NK-92 (cell line): ENCODE measurements around the gene TMPRSS2.

Experiments used
- DNase-seq: peaks from one replicate; lab custom pipeline; 2025; ENCODE audit not compliant: unreplicated experiment; lab: John Stamatoyannopoulos, UW

Gene TMPRSS2

DNA sequence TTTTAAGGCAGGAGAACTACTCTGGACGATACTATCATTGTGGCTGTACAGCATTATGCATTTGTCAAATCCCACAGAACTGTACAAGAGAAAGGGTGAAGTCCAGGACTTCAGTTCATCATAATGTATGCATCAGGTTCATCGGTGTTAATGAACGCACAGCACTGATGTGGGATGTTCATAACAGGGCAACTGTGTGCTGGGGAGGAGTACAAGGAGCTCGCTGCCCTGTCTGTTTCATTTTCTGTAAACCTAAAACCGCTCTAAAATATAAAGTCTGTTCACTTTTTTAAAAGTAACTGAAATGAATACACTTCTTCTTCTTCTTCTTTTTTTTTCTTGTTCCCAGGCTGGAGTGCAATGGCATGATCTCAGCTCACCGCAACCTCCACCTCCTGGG is 25.0 kb downstream of the TMPRSS2 start:
- no peak for DNase-seq

DNA sequence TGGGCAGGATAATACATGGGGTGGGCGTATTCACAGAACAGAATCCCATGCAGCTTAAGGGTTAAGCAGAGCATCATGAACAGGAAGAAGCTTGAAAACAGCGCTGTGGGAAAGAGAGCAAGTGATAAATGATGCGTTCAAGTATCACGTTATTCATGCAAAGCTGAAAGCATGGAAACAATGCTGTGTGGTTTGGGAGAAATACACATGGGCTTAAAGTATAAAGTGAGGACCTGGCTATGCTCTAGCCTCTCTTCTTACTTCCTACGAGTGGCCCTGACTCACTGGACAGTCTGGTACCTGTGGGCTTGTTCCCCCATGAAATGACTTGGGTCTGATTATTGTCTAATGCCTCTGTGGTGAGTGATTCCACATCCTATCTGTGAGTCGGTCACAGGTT is 25.7 kb downstream of the TMPRSS2 start:
- no peak for DNase-seq

DNA sequence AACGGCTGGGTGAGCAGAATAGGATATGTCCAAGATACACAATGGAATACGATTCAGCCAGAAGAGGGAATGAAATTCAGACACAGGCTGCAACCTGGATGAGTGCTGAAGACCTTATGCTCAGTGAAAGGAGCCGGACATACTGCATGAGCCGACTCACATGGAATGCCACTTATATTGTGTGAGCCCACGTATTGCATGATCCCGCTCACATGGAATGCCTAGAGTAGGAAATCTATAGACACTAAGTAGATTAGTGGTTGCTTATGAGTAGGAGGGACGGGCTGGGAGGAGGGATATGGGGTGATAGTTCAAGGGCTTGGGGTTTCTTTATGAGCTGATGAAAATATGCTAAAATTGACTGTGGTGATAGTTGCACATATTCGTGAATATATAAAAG is 26.8 kb downstream of the TMPRSS2 start:
- no peak for DNase-seq

DNA sequence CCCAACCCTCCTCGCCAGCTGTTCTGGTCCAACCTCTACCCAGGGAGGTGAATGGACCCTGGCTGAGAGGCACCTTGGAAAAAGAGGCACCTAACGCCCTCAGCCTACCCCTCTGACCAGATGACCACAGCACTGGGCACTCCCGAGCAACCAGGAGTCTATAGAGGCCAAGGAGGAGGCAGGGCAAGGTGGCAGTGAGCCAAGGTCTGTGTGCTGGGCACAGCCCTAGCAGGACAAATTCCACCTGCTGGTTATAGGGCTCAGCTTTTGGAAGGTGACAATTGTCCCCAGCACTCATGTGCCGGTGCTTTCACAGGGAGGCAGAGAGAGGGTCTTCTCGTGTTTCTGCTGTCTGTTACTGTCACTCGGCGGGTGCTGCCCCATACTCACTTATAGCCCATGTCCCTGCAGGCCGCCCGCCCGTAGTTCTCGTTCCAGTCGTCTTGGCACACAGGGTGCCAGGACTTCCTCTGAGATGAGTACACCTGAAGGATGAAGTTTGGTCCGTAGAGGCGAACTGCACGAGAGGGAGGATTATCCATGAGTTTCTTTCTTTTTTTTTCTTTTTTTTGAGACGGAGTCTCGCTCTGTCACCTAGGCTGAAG is 27.8 kb downstream of the TMPRSS2 start:
- no peak for DNase-seq

DNA sequence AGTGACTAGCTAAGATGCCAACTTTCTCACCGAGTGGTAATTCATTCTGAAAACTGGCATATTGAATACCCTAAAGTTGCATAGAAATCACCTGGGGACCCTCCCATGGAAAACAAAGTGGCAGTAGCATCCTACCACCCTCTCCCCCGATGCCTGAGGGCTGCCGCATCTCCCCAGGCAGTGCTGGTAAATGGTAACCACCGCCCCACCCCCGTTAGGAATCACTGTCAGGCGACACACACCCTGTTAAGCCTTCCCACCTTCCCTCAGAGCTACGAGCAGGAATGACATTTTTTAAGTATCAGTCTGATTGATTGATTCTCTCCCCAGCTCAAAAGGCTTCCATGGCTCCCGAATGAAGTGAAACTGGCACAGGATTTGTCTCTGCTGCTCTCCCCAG is 28.3 kb downstream of the TMPRSS2 start:
- DNase-seq = no peak

DNA sequence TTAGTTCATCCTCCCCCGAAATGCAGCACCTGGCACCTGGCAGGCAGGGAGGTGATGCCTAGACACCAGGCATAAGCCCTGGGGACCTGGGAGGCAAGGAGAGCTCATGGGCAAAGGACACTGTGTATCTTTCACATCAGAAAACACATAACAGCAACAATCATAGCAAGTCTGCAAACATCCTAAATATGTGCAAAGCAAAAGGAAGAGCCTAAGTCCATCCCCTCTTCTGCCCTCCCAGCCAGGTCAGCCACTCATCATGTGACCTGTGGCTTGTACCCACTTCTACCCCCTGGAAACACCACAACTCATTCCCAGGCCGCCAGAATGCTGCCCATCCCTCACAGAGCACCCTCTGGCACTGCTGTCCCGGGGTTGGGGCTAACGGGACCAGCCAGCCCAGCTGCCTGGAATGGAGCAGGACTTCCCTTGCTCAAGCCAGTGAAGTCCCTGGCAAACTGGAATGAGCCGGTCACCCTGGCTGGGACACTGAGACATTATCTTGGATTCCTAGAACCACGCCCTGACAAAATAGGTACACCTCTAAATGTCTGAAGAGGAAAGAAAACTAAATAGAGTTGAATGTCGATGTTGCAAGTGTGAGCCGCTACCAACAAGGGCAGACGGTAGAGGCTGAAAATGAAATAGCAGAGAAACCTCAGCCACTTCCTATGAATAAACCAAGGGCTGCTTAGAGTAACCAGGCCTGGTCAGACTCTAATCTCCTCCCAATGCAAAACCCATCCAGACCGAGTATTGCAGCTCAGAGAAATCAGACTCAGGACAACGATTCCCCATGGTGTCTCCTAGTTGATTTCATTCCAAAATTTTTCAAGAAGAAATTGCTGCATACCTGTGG is 29.4 kb downstream of the TMPRSS2 start:
- no peak for DNase-seq

DNA sequence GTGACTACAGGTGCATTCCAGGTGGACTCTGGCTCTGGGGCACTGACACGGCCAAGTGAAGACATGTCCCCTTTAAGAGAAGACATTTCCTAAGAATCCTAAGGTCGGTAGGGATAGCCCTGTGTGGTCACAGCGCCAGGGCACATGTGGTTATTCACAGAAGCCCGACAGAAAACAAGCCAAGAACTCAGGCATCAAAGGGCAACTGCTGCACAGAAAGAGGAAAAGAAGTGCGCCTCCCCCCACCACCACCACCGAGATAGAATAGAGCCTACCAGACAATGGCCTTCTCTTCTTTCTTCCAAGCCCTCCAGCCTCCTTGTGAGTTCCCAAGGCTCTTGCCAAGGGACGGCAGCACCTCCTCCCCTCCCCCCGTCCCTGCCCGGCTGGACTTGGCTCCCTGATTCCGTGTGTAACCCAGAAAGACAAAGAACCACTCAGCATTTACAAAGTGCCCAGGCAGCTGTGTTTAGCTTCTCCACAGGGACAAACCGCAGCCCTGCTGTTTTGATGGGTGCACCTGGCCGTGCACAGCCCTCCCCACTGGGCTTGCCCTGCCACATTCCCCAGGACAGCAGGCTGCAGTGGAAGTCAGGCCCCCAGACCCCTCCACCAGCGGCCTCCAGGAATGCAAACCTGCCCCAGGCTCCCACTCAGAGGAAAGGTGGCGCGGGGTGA is 30.2 kb downstream of the TMPRSS2 start:
- DNase-seq = no peak

DNA sequence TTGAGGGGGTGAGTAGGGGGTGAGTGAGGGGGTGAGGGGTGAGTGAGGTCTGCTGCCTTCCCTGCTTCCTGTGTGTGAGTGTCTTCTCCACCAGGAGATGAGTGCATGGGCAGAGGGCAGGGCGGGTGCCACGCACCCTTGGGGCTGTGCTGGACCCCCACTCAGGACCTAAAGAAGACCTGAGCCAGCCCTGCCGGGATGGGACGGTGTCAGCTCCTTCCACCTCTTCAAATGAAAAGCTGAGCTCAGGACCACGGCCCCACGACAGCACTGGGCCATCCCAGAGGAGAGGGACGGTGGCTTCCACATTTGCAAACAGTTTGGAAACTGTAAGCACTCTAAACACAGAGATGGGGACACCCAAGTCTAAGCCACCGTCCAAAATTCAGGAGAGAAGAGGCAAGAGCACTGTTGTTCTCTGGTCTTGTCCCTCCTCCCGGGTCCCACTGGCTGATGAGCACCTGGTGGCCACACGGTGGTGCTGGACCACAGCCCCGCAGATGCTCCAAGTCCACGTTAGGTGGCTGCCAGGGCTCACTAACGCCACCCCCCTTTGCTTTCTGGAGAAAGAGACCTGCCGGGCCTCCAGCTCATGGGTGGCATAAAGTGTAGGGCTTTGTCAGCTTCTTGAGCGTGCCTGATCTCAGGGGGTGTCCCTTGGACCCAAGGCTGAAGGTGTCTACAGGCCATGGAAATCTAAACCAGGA is 32.1 kb downstream of the TMPRSS2 start:
- DNase-seq = no peak

DNA sequence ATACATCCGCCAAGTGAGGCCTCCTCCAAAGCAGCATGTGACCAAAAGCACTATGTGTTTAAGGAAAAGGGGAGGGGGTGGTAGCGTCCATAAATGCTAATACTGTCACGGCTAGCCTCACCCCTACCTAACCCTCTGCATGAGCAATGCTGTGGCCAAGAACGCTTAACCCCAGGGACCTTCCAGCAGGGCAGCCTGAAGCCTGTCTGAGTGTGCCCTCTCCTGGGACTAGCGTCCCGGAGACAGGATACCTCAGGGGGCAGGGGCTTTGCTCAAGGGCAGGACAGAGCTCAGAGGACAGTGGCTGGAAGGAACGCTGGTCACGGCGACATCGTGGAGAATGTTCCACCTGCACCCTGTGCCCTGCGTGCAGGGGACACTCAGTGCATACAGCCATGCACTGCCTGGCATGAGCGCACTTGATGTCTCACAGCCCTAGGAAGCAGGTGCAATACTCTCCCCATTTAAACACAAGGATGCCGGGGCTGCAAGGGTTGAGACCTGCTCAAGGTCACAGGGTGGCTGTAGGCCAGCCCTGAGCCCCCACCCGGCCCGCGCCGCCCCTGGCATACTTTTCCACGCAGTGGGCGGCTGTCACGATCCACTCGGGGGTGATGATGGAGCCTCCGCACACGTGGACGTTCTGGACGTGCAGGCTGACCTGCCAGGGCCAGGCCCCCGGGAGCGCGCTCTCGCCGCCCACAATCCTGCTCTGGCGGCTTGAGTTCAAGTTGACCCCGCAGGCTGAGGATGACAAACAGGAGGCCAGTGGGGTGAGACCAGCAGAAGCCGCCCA is 35.0 kb downstream of the TMPRSS2 start:
- no peak for DNase-seq

DNA sequence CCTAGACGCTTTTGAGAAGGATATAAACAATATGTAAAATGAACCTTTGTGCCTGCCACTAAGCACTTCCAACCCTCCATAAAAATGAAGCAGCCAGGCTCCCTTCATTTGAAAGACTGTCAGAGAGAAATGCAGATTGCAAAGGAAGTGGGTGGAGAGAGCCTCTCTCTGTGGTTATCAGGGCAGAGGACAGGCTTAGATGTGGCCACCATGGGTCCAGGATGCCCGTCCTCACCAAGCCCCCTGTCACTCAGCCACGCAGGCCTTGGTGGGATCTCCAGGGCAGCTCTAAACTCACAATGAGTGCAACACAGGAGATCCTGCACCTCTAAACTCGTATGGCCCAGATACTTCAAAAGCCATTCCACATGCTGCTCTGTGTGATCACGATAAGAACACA is 37.9 kb downstream of the TMPRSS2 start:
- no peak for DNase-seq

DNA sequence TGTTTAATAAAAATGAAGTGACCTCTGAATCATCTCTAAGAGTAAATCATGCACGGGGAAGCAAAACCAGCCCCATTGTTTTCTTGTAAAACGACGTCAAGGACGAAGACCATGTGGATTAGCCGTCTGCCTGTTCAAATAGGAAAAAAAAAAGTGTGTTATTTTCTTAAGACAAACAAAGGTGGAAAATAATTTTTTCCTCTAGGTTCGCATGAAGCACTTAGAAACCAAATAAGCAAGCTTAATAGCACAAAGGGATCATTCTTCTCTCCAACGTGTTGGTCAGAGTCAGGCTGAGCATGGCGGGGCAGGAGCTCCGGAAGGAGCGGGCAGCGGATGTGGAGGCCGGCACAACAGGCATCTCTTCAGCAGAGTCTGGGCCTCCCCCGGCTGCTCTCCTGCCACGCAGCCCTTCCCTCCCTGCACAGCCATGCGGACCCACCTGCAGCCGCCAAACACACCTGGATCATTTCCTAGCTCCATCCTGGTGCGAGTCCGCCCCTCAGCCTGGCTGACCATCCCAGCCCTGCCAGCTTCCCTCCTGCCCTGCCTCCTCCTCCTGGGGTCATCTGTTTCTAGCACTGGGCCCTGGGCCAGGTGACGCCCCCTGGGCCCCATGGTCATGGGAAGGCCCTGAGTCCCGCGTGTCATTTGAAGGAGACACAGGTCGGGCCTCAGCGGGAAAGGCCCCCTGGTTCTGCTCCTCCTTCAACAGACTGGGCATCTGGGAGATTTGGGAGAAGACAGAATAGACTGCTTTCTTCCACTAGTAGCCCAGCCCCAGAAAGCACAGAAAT is 41.7 kb downstream of the TMPRSS2 start:
- DNase-seq = no peak

DNA sequence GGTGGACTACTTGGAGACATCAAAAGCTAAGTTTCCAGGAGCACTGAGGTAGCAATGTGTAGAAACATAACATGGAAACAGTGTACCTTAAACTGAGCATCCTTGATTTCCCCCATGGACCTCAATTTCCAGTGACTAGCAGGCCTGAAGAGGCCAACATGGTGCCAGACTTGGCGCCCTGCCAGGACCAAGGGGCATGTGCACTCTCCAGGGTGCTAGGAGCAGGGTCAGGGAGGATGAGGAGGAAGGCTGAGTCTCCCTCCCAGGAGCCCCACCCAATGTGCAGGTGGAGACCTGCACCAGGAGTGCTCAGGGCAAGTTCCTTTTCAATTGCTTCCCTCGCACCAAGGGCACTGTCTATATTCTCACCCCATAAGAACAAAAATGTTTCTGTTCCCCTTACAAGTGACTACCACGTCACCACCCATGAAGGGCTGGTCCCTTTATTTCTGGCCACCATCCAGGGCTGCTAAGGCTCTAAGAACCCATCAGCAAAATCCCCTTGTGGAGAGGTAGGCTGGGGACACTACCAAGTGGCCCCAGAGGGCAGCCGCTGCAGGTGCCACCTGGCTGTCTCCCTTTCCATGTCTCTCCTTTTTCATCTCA is 42.7 kb downstream of the TMPRSS2 start:
- DNase-seq = no peak

DNA sequence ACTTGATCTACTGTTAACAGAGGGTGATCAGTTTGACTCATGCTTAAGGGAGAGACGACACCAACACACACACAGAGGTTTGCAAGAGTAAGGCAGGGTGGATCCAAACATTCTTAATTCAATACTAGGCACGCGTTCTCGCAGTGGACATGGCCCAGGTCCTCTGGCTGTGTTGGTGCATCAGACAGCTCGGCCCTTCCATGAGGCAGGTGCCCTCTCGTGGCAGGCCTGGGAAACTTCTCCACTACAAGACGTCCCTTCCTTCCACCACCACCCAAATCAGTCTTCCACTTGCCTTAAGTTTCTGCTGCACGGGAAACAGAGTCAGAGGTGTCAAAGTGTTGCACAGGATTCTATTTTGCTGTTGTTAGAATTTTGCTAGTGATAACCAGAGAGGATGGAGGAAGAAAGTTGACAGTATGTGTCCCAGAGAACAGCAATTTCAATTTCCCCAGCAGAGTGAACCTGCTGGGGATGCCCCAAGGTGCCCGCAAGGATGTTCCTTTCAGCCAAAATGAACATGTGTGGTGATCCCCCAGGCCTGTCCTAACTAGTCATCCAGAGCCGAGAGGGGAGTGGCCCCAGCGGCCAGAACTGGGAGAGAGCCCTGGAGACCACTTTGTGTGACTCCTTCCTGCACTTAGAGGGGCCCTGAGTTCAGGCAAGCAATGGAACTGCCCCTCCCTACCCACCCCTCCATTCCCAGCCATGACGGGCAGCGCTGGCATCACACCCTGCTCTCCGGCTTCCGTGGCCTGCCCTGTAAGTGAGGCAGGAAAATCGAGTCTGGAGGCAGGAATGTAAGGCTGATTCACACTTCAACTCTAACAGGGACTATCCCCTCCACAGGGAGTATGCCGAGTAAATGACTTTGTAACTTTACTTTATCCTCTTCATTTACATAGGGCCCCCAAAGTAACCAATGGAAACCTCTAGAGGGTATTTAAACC is 47.1 kb downstream of the TMPRSS2 start:
- DNase-seq = no peak

DNA sequence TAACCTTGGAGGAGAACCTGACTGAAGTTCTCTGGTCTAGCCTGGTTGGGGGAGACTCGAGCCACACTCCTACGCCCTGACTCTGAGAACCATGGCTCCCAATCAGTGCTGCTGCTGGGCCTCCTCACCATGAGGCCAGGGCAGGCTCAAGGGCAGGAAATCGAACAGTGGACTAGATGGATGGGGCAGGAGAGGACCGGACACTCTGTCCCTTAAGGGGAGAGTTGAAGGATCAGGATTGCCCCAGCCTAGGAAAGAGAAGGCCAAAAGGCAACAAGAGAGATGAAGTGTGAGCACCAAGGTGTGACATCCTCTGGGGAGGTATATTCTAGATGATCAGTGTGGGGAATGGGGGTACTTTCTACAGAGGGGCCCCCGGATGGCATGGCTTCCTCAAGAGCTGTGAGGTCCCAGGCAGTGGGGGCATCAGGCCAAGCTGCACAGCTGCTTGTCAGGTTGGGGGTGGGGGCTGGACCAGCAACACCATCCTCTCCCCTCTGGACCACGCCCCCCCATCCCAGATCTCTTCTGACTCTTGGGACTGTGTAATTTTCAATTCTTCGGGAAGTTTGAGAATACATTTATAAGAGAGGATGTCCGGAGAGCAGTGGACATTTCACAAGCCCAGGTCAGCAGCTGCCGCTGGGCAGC is 47.9 kb downstream of the TMPRSS2 start:
- DNase-seq = no peak

DNA sequence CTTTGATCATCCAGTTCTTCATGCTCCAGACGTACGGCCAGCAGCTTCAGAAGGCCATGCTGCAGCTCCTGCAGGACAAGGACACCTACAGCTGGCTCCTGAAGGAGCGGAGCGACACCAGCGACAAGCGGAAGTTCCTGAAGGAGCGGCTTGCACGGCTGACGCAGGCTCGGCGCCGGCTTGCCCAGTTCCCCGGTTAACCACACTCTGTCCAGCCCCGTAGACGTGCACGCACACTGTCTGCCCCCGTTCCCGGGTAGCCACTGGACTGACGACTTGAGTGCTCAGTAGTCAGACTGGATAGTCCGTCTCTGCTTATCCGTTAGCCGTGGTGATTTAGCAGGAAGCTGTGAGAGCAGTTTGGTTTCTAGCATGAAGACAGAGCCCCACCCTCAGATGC is 49.4 kb downstream of the TMPRSS2 start:
- DNase-seq = no peak

DNA sequence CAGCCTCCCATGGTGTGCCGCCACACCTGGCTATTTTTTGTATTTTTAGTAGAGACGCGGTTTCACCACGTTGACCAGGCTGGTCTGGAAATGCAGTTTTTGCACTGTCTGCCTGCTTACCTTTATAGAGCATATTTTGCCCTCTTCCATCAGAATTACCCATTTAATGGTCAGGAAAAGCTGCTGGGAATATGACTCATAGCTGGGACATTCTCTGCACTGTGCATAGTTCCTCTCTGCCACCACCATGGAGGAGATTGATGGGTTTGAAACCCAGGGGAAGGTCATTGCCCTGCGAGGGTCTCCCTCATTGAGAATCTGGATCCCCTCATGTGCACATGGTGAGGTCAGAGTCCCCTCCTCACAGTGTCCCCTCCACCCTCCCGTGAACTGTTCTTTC is 49.8 kb downstream of the TMPRSS2 start:
- DNase-seq = no peak

DNA sequence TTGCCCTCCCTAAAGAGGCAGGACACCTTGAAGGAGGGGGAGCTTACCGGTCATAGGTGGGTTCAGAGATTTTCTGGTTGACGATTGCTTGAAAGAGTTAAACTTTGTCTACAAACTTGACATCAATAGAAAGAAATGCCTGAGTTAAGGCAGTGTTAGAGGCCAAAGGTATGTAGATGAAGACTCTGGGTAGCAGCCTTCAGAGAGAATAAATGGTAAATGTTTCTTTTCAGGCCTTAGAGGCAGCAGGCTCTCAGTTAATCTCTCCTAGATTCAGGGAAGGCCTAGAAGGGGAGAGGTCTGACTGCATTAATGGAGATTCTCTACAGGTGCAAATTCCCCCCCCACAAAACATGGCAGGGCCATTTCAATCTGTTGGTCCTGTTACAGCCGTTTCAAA is 54.2 kb downstream of the TMPRSS2 start:
- DNase-seq = no peak

DNA sequence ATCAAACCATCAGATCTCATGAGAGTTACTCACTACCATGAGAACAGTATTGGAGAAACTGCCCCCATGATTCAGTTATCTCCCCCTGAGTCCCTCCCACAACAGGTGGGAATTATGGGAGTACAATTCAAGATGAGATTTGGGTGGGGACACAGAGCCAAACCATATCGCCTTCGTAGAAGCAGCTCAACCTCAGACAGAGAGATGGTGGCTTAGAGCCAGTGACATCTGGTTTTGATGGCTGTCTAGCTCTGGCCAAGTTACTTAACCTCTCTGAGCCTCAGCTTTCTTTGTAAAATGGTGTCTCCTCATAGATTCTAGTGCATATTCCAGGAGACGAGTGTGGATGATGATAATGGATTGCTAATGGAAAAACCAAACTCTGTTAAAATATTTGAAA is 54.8 kb downstream of the TMPRSS2 start:
- no peak for DNase-seq
